WTC11 (cell line): ENCODE results near the gene NTN1. TPM values are rescaled to one million over a fixed set of nuclear protein-coding genes. Genes with fewer than 3 reads are reported as not detected.

Experiments used
- ATAC-seq: fragments of 200-7000 bp; cut with Tn5 transposase; 2 replicates; pipeline ENCODE4 v1.10.0; 2021; ENCODE audit warnings: mild to moderate bottlenecking, moderate library complexity
- CTCF ChIA-PET: fragments of 300-600 bp; sonication (Branson Sonifier 250); formaldehyde crosslinking; loops from one replicate; lab custom pipeline; 2021; ENCODE audit warnings: antibody characterized with exemption; lab: Charles Lee
- POLR2A ChIA-PET: fragments of 350-600 bp; sonication (Branson Sonifier 250); formaldehyde crosslinking; loops from one replicate; lab custom pipeline; 2021; ENCODE audit warnings: antibody characterized with exemption; lab: Charles Lee
- DNase-seq: peaks from one replicate; pipeline ENCODE4 v3.0.0; 2021; ENCODE audit warnings: low spot score
- H3K27ac Mint-ChIP-seq: 2 replicates; pipeline ENCODE4 v1.8.0; 2021; ENCODE audit warnings: mixed read lengths
- H3K27me3 Mint-ChIP-seq: 2 replicates; pipeline ENCODE4 v1.8.0; 2021; ENCODE audit warnings: low read depth, mild to moderate bottlenecking, moderate library complexity, mixed read lengths
- H3K36me3 Mint-ChIP-seq: 2 replicates; pipeline ENCODE4 v1.8.0; 2021; ENCODE audit warnings: mixed read lengths
- H3K4me1 Mint-ChIP-seq: 2 replicates; pipeline ENCODE4 v1.8.0; 2022; ENCODE audit warnings: mixed read lengths
- H3K4me3 Mint-ChIP-seq: 2 replicates; pipeline ENCODE4 v1.8.0; 2021; ENCODE audit warnings: mild to moderate bottlenecking, moderate library complexity, mixed read lengths
- H3K9me3 Mint-ChIP-seq: 2 replicates; pipeline ENCODE4 v1.8.0; 2021; ENCODE audit warnings: mixed read lengths
- AR ChIP-seq: fragments of 250-450 bp; sonication (Bioruptor Pico); IDR thresholded peaks from 2 replicates; pipeline ENCODE4 v1.9.0; 2021; ENCODE audit warnings: mild to moderate bottlenecking
- E2F4 ChIP-seq: sonication (generic); formaldehyde crosslinking; IDR thresholded peaks from 2 replicates; pipeline ENCODE4 v1.8.1; 2022; ENCODE audit warnings: low read depth, mild to moderate bottlenecking, moderate library complexity, missing genetic modification reagents, borderline replicate concordance
- FOXP1 ChIP-seq: sonication (generic); formaldehyde crosslinking; IDR thresholded peaks from 2 replicates; pipeline ENCODE4 v1.8.0; 2022; ENCODE audit warnings: missing genetic modification reagents, mild to moderate bottlenecking, moderate library complexity, borderline replicate concordance
- GRHL2 ChIP-seq: fragments of 250-450 bp; sonication (Bioruptor Pico); IDR thresholded peaks from 2 replicates; pipeline ENCODE4 v1.8.0; 2022; ENCODE audit warnings: mild to moderate bottlenecking, moderate library complexity; ENCODE audit not compliant: insufficient replicate concordance, severe bottlenecking
- HMGXB4 ChIP-seq: sonication (generic); formaldehyde crosslinking; IDR thresholded peaks from 2 replicates; pipeline ENCODE4 v1.8.1; 2023; ENCODE audit warnings: mild to moderate bottlenecking, moderate library complexity, missing genetic modification reagents
- JAZF1 ChIP-seq: fragments of 250-450 bp; sonication (Bioruptor Pico); IDR thresholded peaks from 2 replicates; pipeline ENCODE4 v1.9.0; 2021; ENCODE audit warnings: moderate library complexity, mild to moderate bottlenecking, inconsistent platforms
- JUN ChIP-seq: sonication (generic); formaldehyde crosslinking; IDR thresholded peaks from 2 replicates; pipeline ENCODE4 v1.8.0; 2023; ENCODE audit warnings: mild to moderate bottlenecking, missing genetic modification reagents
- KAT7 ChIP-seq: sonication (generic); formaldehyde crosslinking; IDR thresholded peaks from 2 replicates; pipeline ENCODE4 v1.8.1; 2023; ENCODE audit warnings: missing genetic modification reagents, mild to moderate bottlenecking, borderline replicate concordance
- MAX ChIP-seq: sonication (generic); formaldehyde crosslinking; IDR thresholded peaks from 2 replicates; pipeline ENCODE4 v1.8.0; 2022; ENCODE audit warnings: mild to moderate bottlenecking, missing genetic modification reagents
- NFYB ChIP-seq: sonication (generic); formaldehyde crosslinking; conservative IDR thresholded peaks from 2 replicates; pipeline ENCODE4 v1.8.0; 2022; ENCODE audit warnings: low read depth, missing genetic modification reagents
- PRRX2 ChIP-seq: fragments of 250-450 bp; sonication (Bioruptor Pico); IDR thresholded peaks from 2 replicates; pipeline ENCODE4 v1.8.0; 2021; ENCODE audit warnings: mild to moderate bottlenecking
- TEAD1 ChIP-seq: sonication (generic); formaldehyde crosslinking; IDR thresholded peaks from 2 replicates; pipeline ENCODE4 v1.8.0; 2022; ENCODE audit warnings: mild to moderate bottlenecking, missing genetic modification reagents
- ZBTB21 ChIP-seq: sonication (generic); formaldehyde crosslinking; IDR thresholded peaks from 2 replicates; pipeline ENCODE4 v1.8.1; 2023; ENCODE audit warnings: mild to moderate bottlenecking, missing genetic modification reagents, borderline replicate concordance
- ZBTB43 ChIP-seq: sonication (generic); formaldehyde crosslinking; IDR thresholded peaks from 2 replicates; pipeline ENCODE4 v1.8.1; 2023; ENCODE audit warnings: mild to moderate bottlenecking, missing genetic modification reagents
- ZNF263 ChIP-seq: sonication (generic); formaldehyde crosslinking; IDR thresholded peaks from 2 replicates; pipeline ENCODE4 v1.8.1; 2022; ENCODE audit warnings: low read depth, mild to moderate bottlenecking, moderate library complexity, missing genetic modification reagents
- ZNF281 ChIP-seq: sonication (generic); formaldehyde crosslinking; IDR thresholded peaks from 2 replicates; pipeline ENCODE4 v1.8.0; 2023; ENCODE audit warnings: mild to moderate bottlenecking, missing genetic modification reagents
- ZNF416 ChIP-seq: fragments of 250-450 bp; sonication (Bioruptor Pico); IDR thresholded peaks from 2 replicates; pipeline ENCODE4 v1.9.0; 2021; ENCODE audit warnings: mild to moderate bottlenecking, inconsistent platforms
- total RNA-seq: library from RNA; stranded (reverse); gene quantifications from 3 replicates; pipeline ENCODE4 v1.2.3, GENCODE V29; 2021

Gene NTN1
- total RNA-seq, 1 experiment from 2014 or later: 5.5 TPM

- TF ChIP-seq HMGXB4 (CRISPR knock-in tag) (no peak), ZBTB21 (CRISPR knock-in tag) (no peak), ZNF416 (CRISPR knock-in tag) (no peak), JAZF1 (CRISPR knock-in tag) (no peak), MAX (CRISPR knock-in tag) (no peak), E2F4 (CRISPR knock-in tag) (no peak), JUN (CRISPR knock-in tag) (no peak), ZNF281 (CRISPR knock-in tag) (no peak), NFYB (CRISPR knock-in tag) (no peak), FOXP1 (CRISPR knock-in tag) (no peak), KAT7 (CRISPR knock-in tag) (no peak)
Observed at GRCh38 chr17:9175700-9176467, 154.6 kb downstream of the NTN1 start (continued).

GRCh38 chr17:9177212-9177611 is 155.9 kb downstream of the NTN1 start:
- no peaks in the 10 kb centered on the region for H3K9me3 Mint-ChIP-seq
- ATAC-seq: no peak
- TF ChIP-seq ZBTB43 (CRISPR knock-in tag) (no peak), PRRX2 (no peak), TEAD1 (CRISPR knock-in tag) (no peak), GRHL2 (CRISPR knock-in tag) (no peak), ZNF263 (CRISPR knock-in tag) (no peak), KAT7 (CRISPR knock-in tag) (no peak), ZNF281 (CRISPR knock-in tag) (no peak), AR (CRISPR knock-in tag) (no peak)
- TF ChIP-seq, all 79 proteins: peak for 0
- ChIA-PET CTCF (interaction anchor here (1.3 to 1.4 kb wide), 2 partner anchors 15 to 288 kb away, joined by 3 to 4 read pairs; no protein-coding TSS in a partner anchor), POLR2A (no interaction called here)
- Mint-ChIP-seq H3K4me1 (peaks cover 13% of the 10 kb centered on the region), H3K27me3 (peaks cover 2% of the 10 kb centered on the region; the same call in 1 of the 2 replicates), H3K4me3 (no peak overlapping the region), H3K27ac (no peak overlapping the region), H3K36me3 (no peaks in the 10 kb centered on the region)
- DNase-seq: no peak
